GM10266 (cell line): ENCODE data around the gene C9orf50.

Experiments
- DNase-seq: peaks from one replicate; pipeline ENCODE4 v3.0.0; 2012; ENCODE audit errors: extremely low spot score
- CTCF ChIP-seq: IDR thresholded peaks from 2 replicates; pipeline ENCODE4 v1.5.1; 2012; ENCODE audit warnings: mild to moderate bottlenecking, low read depth; ENCODE audit not compliant: control insufficient read depth, insufficient read depth; ENCODE audit errors: missing control alignments

Gene C9orf50

GRCh38 chr9:129576546-129577543, 44.1 kb downstream of the C9orf50 start:
- TF ChIP-seq CTCF, result no peak
- no peak for DNase-seq

GRCh38 chr9:129575818-129576217, 45.1 kb downstream of the C9orf50 start:
- TF ChIP-seq CTCF, result no peak
- no peak for DNase-seq

GRCh38 chr9:129574911-129575585, 45.9 kb downstream of the C9orf50 start:
- no peak for TF ChIP-seq CTCF
- DNase-seq, result no peak

- no peak for DNase-seq
- TF ChIP-seq CTCF, result no peak
Observed at GRCh38 chr9:129573977-129574376, 46.9 kb downstream of the C9orf50 start.

GRCh38 chr9:129572517-129572916, 48.4 kb downstream of the C9orf50 start:
- DNase-seq, result no peak
- TF ChIP-seq CTCF, result no peak

GRCh38 chr9:129572052-129572425, 48.9 kb downstream of the C9orf50 start:
- TF ChIP-seq CTCF, result no peak
- DNase-seq, result no peak
